Loucy (cell line): ENCODE measurements around the gene USP25.

Source experiments
- H2AFZ ChIP-seq: fragments of 200-600 bp; sonication (generic); 2 replicates; pipeline ENCODE4 v1.6.0; 2016; ENCODE audit warnings: antibody characterized with exemption, mild to moderate bottlenecking, low read length, moderate library complexity
- H3F3A ChIP-seq: fragments of 200-600 bp; 2 replicates; pipeline ENCODE4 v1.6.0; 2016; ENCODE audit warnings: antibody characterized with exemption, low read depth, mild to moderate bottlenecking
- H3K27me3 ChIP-seq: fragments of 200-600 bp; sonication (generic); 2 replicates; pipeline ENCODE4 v1.6.1; 2014; ENCODE audit warnings: low read length, mild to moderate bottlenecking; ENCODE audit not compliant: insufficient read depth, poor library complexity, severe bottlenecking
- H3K36me3 ChIP-seq: fragments of 200-600 bp; sonication (generic); 2 replicates; pipeline ENCODE4 v1.6.1; 2016; ENCODE audit warnings: low read length; ENCODE audit not compliant: insufficient read depth
- H3K4me1 ChIP-seq: fragments of 200-600 bp; sonication (generic); 2 replicates; pipeline ENCODE4 v1.5.1; 2014; ENCODE audit warnings: low read length, mild to moderate bottlenecking; ENCODE audit not compliant: insufficient read depth, poor library complexity, severe bottlenecking
- H3K4me2 ChIP-seq: fragments of 200-600 bp; sonication (generic); 2 replicates; pipeline ENCODE4 v1.6.0; 2014; ENCODE audit warnings: antibody characterized with exemption, low read length, low read depth, mild to moderate bottlenecking; ENCODE audit not compliant: poor library complexity, severe bottlenecking
- H3K4me3 ChIP-seq: fragments of 200-600 bp; sonication (generic); 2 replicates; pipeline ENCODE4 v1.5.1; 2014; ENCODE audit warnings: low read length, mild to moderate bottlenecking, mixed read lengths; ENCODE audit not compliant: poor library complexity, severe bottlenecking
- H3K79me2 ChIP-seq: fragments of 200-600 bp; sonication (generic); 2 replicates; pipeline ENCODE4 v1.6.1; 2014; ENCODE audit warnings: low read length; ENCODE audit not compliant: insufficient read depth
- H3K9ac ChIP-seq: fragments of 200-600 bp; sonication (generic); 2 replicates; pipeline ENCODE4 v1.6.0; 2014; ENCODE audit warnings: mild to moderate bottlenecking, low read depth, low read length, moderate library complexity; ENCODE audit not compliant: poor library complexity, severe bottlenecking
- H3K9me2 ChIP-seq: fragments of 200-600 bp; sonication (generic); replicated peaks from 2 replicates; pipeline ENCODE4 v1.6.1; 2016; ENCODE audit warnings: low read depth, low read length, mixed read lengths
- H3K9me3 ChIP-seq: fragments of 200-600 bp; sonication (generic); 2 replicates; pipeline ENCODE4 v1.6.1; 2014; ENCODE audit warnings: mild to moderate bottlenecking, antibody characterized with exemption, low read length, low read depth; ENCODE audit not compliant: insufficient read depth
- H4K20me1 ChIP-seq: fragments of 200-600 bp; sonication (generic); 2 replicates; pipeline ENCODE4 v1.6.0; 2014; ENCODE audit warnings: antibody characterized with exemption, low read length, mild to moderate bottlenecking; ENCODE audit not compliant: insufficient read depth, poor library complexity, severe bottlenecking
- EZH2phosphoT487 ChIP-seq: fragments of 200-600 bp; IDR thresholded peaks from 2 replicates; pipeline ENCODE4 v1.6.1; 2018; ENCODE audit warnings: antibody characterized with exemption, mild to moderate bottlenecking, moderate library complexity, borderline replicate concordance
- TF ChIP-seq, protein P1 (sequence below): fragments of 200-600 bp; sonication (generic); conservative IDR thresholded peaks from 2 replicates; pipeline ENCODE4 v1.5.1; 2014; ENCODE audit warnings: mild to moderate bottlenecking, antibody characterized with exemption, low read length

USP25 gene

DNA sequence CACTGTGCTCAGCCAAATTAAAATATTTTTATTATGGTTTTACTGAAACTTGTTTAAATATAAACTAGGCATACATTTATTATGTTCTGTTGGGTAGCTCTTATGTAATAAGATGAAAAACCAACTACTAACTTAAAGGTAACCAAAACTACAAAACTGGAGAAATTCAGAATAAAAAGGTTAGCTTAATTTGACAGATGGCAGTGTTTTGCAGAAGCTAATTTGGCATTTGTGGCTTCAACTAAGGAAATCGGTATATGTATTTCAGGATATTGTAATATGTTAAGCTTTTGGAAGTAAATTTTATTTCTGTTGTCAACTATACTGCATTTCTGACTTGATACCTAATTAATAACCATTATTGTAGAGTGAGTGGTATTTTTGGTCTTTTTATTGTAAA, 18.8 kb downstream of the USP25 start:
- Histone ChIP-seq H2AFZ (no peak overlapping the region), H3K36me3 (no peaks in the 10 kb centered on the region), H3K4me3 (no peak overlapping the region), H3K27me3 (no peaks in the 10 kb centered on the region), H4K20me1 (peaks cover 8% of the 10 kb centered on the region), H3K4me1 (peaks cover 10% of the 10 kb centered on the region), H3K9ac (no peak overlapping the region), H3K9me2 (no peaks in the 10 kb centered on the region), H3K79me2 (peaks cover 59% of the 10 kb centered on the region), H3K9me3 (no peaks in the 10 kb centered on the region), H3K4me2 (no peak overlapping the region), H3F3A (no peaks in the 10 kb centered on the region)
- TF ChIP-seq, protein P1, sequence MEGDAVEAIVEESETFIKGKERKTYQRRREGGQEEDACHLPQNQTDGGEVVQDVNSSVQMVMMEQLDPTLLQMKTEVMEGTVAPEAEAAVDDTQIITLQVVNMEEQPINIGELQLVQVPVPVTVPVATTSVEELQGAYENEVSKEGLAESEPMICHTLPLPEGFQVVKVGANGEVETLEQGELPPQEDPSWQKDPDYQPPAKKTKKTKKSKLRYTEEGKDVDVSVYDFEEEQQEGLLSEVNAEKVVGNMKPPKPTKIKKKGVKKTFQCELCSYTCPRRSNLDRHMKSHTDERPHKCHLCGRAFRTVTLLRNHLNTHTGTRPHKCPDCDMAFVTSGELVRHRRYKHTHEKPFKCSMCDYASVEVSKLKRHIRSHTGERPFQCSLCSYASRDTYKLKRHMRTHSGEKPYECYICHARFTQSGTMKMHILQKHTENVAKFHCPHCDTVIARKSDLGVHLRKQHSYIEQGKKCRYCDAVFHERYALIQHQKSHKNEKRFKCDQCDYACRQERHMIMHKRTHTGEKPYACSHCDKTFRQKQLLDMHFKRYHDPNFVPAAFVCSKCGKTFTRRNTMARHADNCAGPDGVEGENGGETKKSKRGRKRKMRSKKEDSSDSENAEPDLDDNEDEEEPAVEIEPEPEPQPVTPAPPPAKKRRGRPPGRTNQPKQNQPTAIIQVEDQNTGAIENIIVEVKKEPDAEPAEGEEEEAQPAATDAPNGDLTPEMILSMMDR = no peak
- TF ChIP-seq EZH2phosphoT487 = no peak

DNA sequence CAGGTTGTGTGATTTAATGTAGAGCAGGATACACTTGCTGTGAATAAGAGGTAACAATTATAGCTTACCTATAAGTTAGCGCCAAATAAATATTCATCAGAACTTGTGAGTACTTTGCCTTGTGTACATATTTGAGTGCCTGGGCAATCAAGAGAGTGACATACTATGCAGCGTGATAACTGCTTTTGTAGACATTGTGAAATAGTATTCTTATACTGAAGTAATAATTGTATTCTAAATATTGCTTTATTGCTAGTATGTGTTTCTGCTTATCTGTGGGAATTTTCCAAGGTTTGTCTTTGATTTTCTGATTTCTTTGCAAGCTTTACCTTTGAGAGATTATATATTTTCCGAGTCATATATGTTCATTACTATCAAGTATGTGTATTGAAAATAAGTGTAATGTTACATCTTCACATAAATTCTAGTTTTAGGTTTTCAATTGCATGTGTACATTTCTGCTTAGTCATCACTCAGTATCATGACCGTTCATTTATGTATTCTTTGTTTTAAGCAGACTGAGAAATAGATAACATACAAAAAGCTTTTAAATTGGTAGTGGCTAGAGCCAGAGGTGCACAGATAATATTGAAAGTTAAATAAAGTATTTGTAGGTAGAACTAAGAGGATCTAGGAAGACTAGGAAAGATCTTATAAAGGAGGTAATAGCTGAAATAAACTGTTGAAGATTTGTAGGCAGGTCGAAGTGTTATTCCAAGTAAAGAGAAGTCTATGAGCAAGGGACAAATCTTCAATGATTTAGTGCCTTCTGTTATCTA, 19.5 kb downstream of the USP25 start:
- H3K9me3 ChIP-seq = no peaks in the 10 kb centered on the region
- no peaks in the 10 kb centered on the region for H3K27me3 ChIP-seq
- H3K4me2 ChIP-seq = no peak overlapping the region
- H3K79me2 ChIP-seq = peaks cover 58% of the 10 kb centered on the region
- TF ChIP-seq EZH2phosphoT487 = no peak
- TF ChIP-seq, protein P1 = no peak
- H3K36me3 ChIP-seq = no peaks in the 10 kb centered on the region
- H2AFZ ChIP-seq = no peak overlapping the region
- H3K4me3 ChIP-seq = no peak overlapping the region
- peaks cover 15% of the 10 kb centered on the region for H3K4me1 ChIP-seq
- no peaks in the 10 kb centered on the region for H3F3A ChIP-seq
- H3K9ac ChIP-seq = no peak overlapping the region
- peaks cover 8% of the 10 kb centered on the region for H4K20me1 ChIP-seq
- no peaks in the 10 kb centered on the region for H3K9me2 ChIP-seq

DNA sequence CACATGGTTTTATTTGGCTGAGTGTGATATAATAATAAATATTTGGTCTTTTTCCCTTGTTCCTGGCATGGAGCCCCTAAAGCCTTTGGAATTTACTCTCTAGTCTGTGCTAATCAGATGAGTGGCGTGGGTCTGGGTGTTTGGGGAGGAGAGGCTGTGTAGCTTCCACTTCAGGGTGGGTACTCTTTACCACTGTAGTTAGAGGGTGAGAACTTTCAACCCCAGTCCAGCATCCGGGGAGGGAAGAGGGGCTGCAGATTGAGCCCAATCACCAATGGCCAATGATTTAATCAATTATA, 20.0 kb downstream of the USP25 start:
- no peaks in the 10 kb centered on the region for H3K9me3 ChIP-seq
- no peaks in the 10 kb centered on the region for H3K27me3 ChIP-seq
- no peak overlapping the region for H3K4me2 ChIP-seq
- no peaks in the 10 kb centered on the region for H3F3A ChIP-seq
- no peaks in the 10 kb centered on the region for H3K9me2 ChIP-seq
- H3K4me3 ChIP-seq = no peak overlapping the region
- no peaks in the 10 kb centered on the region for H3K36me3 ChIP-seq
- no peak overlapping the region for H3K9ac ChIP-seq
- H3K79me2 ChIP-seq = peaks cover 59% of the 10 kb centered on the region
- no peak overlapping the region for H2AFZ ChIP-seq
- peaks cover 8% of the 10 kb centered on the region for H4K20me1 ChIP-seq
- TF ChIP-seq EZH2phosphoT487 = no peak
- TF ChIP-seq, protein P1 = no peak
- peaks cover 15% of the 10 kb centered on the region for H3K4me1 ChIP-seq
